PC-3 (cell line): ENCODE results near the gene MTCH1. TPM values are rescaled to one million over a fixed set of nuclear protein-coding genes. Genes with fewer than 3 reads are reported as not detected.

Experiments used
- ATAC-seq: fragments of 200-7000 bp; cut with Tn5 transposase; 2 replicates; pipeline ENCODE4 v1.9.1; 2020; ENCODE audit warnings: mild to moderate bottlenecking, moderate library complexity
- BruUV-seq: library from RNA; stranded (reverse); fragments of 400-500 nt; replicated peaks from 2 replicates; lab custom pipeline; 2021; lab: Mats Ljungman, UMichigan
- CTCF ChIA-PET: fragments of 300-600 bp; sonication (Branson Sonifier 250); formaldehyde crosslinking; loops from one replicate; lab custom pipeline; 2022; ENCODE audit warnings: antibody characterized with exemption; lab: Charles Lee
- POLR2A ChIA-PET: fragments of 300-600 bp; sonication (Branson Sonifier 250); formaldehyde crosslinking; loops from one replicate; lab custom pipeline; 2022; ENCODE audit warnings: antibody characterized with exemption; ENCODE audit not compliant: unreplicated experiment; lab: Charles Lee
- DNase-seq: peaks from one replicate; pipeline ENCODE4 v3.0.0-alpha.2; 2015
- H2AFZ ChIP-seq: fragments of 300-600 bp; sonication (generic); 2 replicates; pipeline ENCODE4 v1.6.0; 2016; ENCODE audit warnings: antibody characterized with exemption, low read length
- H3F3A ChIP-seq: fragments of 300-600 bp; sonication (generic); one replicate; pipeline ENCODE4 v1.6.0; 2017; ENCODE audit warnings: antibody characterized with exemption, low read length, control low read depth, mild to moderate bottlenecking; ENCODE audit not compliant: unreplicated experiment
- H3K27ac ChIP-seq: fragments of 300-600 bp; sonication (generic); 2 replicates; pipeline ENCODE4 v1.5.1; 2016; ENCODE audit warnings: mild to moderate bottlenecking, low read length
- H3K27me3 ChIP-seq: fragments of 300-600 bp; sonication (generic); 2 replicates; pipeline ENCODE4 v1.6.1; 2016; ENCODE audit warnings: low read length, mixed read lengths
- H3K36me3 ChIP-seq: fragments of 300-600 bp; sonication (generic); 2 replicates; pipeline ENCODE4 v1.6.1; 2016; ENCODE audit warnings: low read depth, mixed run types, low read length, mixed read lengths
- H3K4me1 ChIP-seq: fragments of 300-600 bp; sonication (generic); 2 replicates; pipeline ENCODE4 v1.5.1; 2016; ENCODE audit warnings: low read length; ENCODE audit not compliant: insufficient read depth
- H3K4me2 ChIP-seq: fragments of 300-600 bp; sonication (generic); 2 replicates; pipeline ENCODE4 v1.6.0; 2016; ENCODE audit warnings: low read length
- H3K4me3 ChIP-seq: fragments of 300-600 bp; sonication (generic); 2 replicates; pipeline ENCODE4 v1.5.1; 2016; ENCODE audit warnings: mild to moderate bottlenecking, low read length, mixed read lengths
- H3K79me2 ChIP-seq: fragments of 300-600 bp; sonication (generic); 2 replicates; pipeline ENCODE4 v1.6.1; 2017; ENCODE audit warnings: low read length, mixed read lengths
- H3K9ac ChIP-seq: fragments of 300-600 bp; sonication (generic); 2 replicates; pipeline ENCODE4 v1.6.0; 2016; ENCODE audit warnings: mild to moderate bottlenecking, low read length
- H3K9me2 ChIP-seq: fragments of 300-600 bp; sonication (generic); replicated peaks from 2 replicates; pipeline ENCODE4 v1.6.1; 2016; ENCODE audit warnings: mixed run types, low read length, mixed read lengths
- H3K9me3 ChIP-seq: fragments of 300-600 bp; sonication (generic); 2 replicates; pipeline ENCODE4 v1.6.1; 2016; ENCODE audit warnings: low read length, mixed read lengths
- H4K20me1 ChIP-seq: fragments of 300-600 bp; sonication (generic); 2 replicates; pipeline ENCODE4 v1.6.1; 2016; ENCODE audit warnings: low read length, mixed read lengths
- EZH2 ChIP-seq: fragments of 300-600 bp; sonication (generic); IDR thresholded peaks from one replicate; pipeline ENCODE4 v1.6.1; 2017; ENCODE audit warnings: antibody characterized with exemption, mild to moderate bottlenecking, low read length; ENCODE audit not compliant: unreplicated experiment
- EZH2phosphoT487 ChIP-seq: fragments of 300-600 bp; sonication (generic); IDR thresholded peaks from 2 replicates; pipeline ENCODE4 v1.6.1; 2018; ENCODE audit warnings: mild to moderate bottlenecking, antibody characterized with exemption, low read length, borderline replicate concordance
- intact Hi-C: fragments of 100-400 bp; cut with micrococcal nuclease; formaldehyde crosslinking; loops from 2 replicates; pipeline ENCODE4 v1.9.0; 2023
- total RNA-seq: library from RNA; depleted of rRNA; stranded (reverse); fragments of >200 nt; gene quantifications from 2 replicates; pipeline ENCODE4 v1.2.3, GENCODE V29; 2014
- TF ChIP-seq, protein P1 (sequence below): fragments of 300-600 bp; sonication (generic); conservative IDR thresholded peaks from 2 replicates; pipeline ENCODE4 v1.5.1; 2017; ENCODE audit warnings: antibody characterized with exemption, low read depth, mild to moderate bottlenecking, low read length

The MTCH1 gene
- total RNA-seq, 1 experiment from 2014 or later: 253 TPM

DNA sequence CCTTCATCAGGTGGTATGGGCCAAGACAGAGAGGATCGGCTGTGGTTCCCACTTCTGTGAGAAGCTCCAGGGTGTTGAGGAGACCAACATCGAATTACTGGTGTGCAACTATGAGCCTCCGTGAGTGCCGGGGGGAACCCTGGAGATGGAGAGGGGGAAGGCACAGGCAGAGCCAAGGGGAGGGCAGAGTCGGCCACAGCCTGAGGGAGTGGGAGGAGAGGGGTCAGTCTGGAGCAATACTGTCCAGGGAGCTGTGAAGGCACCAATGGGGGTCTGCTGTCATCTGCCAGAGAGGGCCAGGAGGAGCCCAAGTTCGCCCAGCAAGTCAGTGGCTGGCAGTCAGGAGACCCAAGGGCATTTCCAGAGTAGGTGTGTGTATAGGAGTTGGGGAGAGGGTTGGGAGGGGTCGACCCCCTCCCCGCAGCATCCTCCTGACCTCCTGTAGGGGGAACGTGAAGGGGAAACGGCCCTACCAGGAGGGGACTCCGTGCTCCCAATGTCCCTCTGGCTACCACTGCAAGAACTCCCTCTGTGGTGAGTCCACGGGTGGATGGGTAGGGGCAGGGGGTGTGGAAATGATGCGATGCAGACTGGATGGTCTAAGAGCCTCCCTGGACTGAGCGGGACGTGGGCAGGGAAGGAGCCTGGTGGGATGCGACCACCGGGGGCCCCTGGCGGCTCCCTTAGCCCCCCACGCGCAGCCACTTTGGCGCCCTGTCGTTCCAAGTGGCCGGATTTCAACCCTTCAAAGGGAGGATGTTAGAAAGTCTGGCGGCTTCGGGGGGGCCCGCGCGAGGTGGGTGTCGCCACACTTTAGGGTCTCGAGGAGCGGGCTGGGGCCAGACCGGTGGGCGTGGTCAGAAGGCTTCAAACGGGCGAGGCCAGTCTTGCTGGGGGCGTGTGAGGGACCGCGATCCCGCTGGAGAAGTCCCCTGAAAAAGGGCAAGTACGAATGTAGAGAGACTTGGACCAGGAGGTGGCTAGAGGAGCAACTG, 24.3 kb downstream of the MTCH1 start:
- Histone ChIP-seq H4K20me1 (no peaks in the 10 kb centered on the region), H3K36me3 (no peaks in the 10 kb centered on the region), H3K9me2 (no peaks in the 10 kb centered on the region), H3K27me3 (no peaks in the 10 kb centered on the region), H3K4me3 (no peak overlapping the region), H3K9me3 (no peaks in the 10 kb centered on the region), H2AFZ (no peak overlapping the region), H3K4me1 (peaks cover 15% of the 10 kb centered on the region), H3K9ac (no peak overlapping the region), H3K27ac (no peak overlapping the region), H3K4me2 (no peak overlapping the region), H3F3A (no peaks in the 10 kb centered on the region), H3K79me2 (no peaks in the 10 kb centered on the region)
- no TSS peak for BruUV-seq
- DNase-seq: no peak
- ChIA-PET POLR2A (no interaction called here), CTCF (interaction anchor here (0.6 kb wide), 1 partner anchor 48 kb away, joined by 4 read pairs; no protein-coding TSS in a partner anchor)
- TF ChIP-seq EZH2 (no peak), EZH2phosphoT487 (no peak)
- TF ChIP-seq, protein P1, sequence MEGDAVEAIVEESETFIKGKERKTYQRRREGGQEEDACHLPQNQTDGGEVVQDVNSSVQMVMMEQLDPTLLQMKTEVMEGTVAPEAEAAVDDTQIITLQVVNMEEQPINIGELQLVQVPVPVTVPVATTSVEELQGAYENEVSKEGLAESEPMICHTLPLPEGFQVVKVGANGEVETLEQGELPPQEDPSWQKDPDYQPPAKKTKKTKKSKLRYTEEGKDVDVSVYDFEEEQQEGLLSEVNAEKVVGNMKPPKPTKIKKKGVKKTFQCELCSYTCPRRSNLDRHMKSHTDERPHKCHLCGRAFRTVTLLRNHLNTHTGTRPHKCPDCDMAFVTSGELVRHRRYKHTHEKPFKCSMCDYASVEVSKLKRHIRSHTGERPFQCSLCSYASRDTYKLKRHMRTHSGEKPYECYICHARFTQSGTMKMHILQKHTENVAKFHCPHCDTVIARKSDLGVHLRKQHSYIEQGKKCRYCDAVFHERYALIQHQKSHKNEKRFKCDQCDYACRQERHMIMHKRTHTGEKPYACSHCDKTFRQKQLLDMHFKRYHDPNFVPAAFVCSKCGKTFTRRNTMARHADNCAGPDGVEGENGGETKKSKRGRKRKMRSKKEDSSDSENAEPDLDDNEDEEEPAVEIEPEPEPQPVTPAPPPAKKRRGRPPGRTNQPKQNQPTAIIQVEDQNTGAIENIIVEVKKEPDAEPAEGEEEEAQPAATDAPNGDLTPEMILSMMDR: no peak
- intact Hi-C loops: no loop called here
- ATAC-seq: no peak

DNA sequence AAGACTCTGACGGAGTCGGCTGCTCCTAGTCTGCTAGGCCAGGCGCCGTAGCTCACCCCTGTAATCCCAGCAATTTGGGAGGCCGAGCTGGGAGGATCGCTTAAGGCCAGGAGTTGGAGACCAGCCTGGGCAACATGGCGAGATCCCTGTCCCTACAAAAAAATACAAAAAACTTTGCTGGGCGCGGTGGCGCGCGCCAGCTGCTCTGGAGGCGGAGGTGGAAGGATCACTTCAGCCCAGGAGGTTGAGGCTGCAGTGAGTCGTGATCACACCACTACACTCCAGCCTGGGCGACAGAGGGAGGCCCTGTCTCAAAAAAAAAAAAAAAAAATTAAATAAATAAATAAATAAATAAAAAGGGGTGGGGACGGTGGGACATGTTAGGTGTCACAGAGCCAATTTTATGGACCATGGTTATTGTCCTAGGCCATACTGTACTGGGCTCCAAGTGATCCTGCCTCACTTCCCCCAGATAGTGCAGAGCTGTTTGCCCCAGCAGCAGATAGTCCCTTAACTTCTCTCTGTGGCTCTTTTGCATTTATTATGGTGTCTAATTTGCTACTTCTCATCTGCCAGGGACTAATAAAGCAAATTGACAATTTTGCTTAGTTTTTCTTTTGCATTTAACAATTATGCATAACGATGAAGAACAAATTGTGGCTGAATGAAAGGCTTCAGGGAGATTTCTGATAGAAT, 26.3 kb downstream of the MTCH1 start:
- no peaks in the 10 kb centered on the region for H3K79me2 ChIP-seq
- H3K9ac ChIP-seq: no peak overlapping the region
- peaks cover 26% of the 10 kb centered on the region for H3K4me1 ChIP-seq
- ChIA-PET POLR2A (no interaction called here), CTCF (no interaction called here)
- DNase-seq (no peak), ATAC-seq (no peak)
- H3K4me3 ChIP-seq: no peak overlapping the region
- TF ChIP-seq, protein P1: no peak
- TF ChIP-seq EZH2 (no peak), EZH2phosphoT487 (no peak)
- intact Hi-C loops: loop anchor here (5.0 kb wide), 1 partner anchor 47 kb away; no protein-coding TSS in a partner anchor
- no peaks in the 10 kb centered on the region for H3K27me3 ChIP-seq
- no TSS peak for BruUV-seq
- H4K20me1 ChIP-seq: no peaks in the 10 kb centered on the region
- no peaks in the 10 kb centered on the region for H3F3A ChIP-seq
- H3K9me3 ChIP-seq: no peaks in the 10 kb centered on the region
- 0 out of 2 replicates have a peak overlapping the region, but pooled peaks have one; percentile 9 for H2AFZ ChIP-seq
- no peak overlapping the region for H3K4me2 ChIP-seq
- no peaks in the 10 kb centered on the region for H3K36me3 ChIP-seq
- H3K27ac ChIP-seq: no peak overlapping the region
- H3K9me2 ChIP-seq: no peaks in the 10 kb centered on the region
